ENCODE data around the gene SMCP. TPM values are rescaled to one million over a fixed set of nuclear protein-coding genes. Genes with fewer than 3 reads are reported as not detected.
A peak's percentile ranks its signal among the peaks of the same experiment; 100 is the strongest.

SMCP gene
- total and polyA plus RNA-seq, 2 donors (not counting 1 experiment from before 2014, with no cell fraction given) = 0.12 to 0.17 TPM

GRCh38 chr1:152907686-152908601 lies 29.8 kb downstream of the SMCP start, which contains the start of gene IVL:
Gene IVL, plus strand, starts transcription at chr1:152908546. Its CDS starts 1,252 bp downstream, at chr1:152909798.
- Histone ChIP-seq H3K4me1 (ENCODE audit: control insufficient read depth, extremely low read depth, insufficient read depth, low read length) (peaks cover 11% of the 10 kb centered on the region), H2AFZ (ENCODE audit: low read length) (no peak within 1 kb of the TSS), H3K9me3 (ENCODE audit: control insufficient read depth, insufficient read depth, low read depth, low read length) (no peaks in the 10 kb centered on the region), H3K79me2 (ENCODE audit: control insufficient read depth, insufficient read depth, low read length) (no peaks in the 10 kb centered on the region), H3K9ac (ENCODE audit: insufficient read depth, low read length) (no peak within 1 kb of the TSS), H3K36me3 (ENCODE audit: control insufficient read depth, insufficient read depth, low read length) (no peaks in the 10 kb centered on the region), H4K20me1 (ENCODE audit: control insufficient read depth, extremely low read depth, insufficient read depth, low read length) (no peaks in the 10 kb centered on the region), H3K4me2 (ENCODE audit: extremely low read depth, insufficient read depth, low read length) (no peak within 1 kb of the TSS), H3K27me3 (ENCODE audit: control insufficient read depth, insufficient read depth, low read length) (peaks cover 13% of the 10 kb centered on the region), H3K4me3 (replicated peaks in 1 of 4; ENCODE audit: control extremely low read depth in 1 of 4, insufficient read depth in 1 of 4, low read depth in 3 of 4, low read length in 4 of 4) (no peak within 1 kb of the TSS), H3K27ac (ENCODE audit: insufficient read depth, low read length) (no peak within 1 kb of the TSS)
- TF ChIP-seq EZH2 (IDR thresholded peaks at IDR 0.05; ENCODE audit: low read length, missing control alignments) (no peak), CTCF (conservative IDR thresholded peaks at IDR 0.05 in 1 of 2, IDR thresholded peaks at IDR 0.05 in 1 of 2; ENCODE audit: low read depth in 1 of 2, low read length in 2 of 2) (no peak)
- DNase-seq (ENCODE audit: low read depth in 2 of 2) = peak in 1 of 2 donors; percentile 14

GRCh38 chr1:152909206-152909605 lies 31.1 kb downstream of the SMCP start:
- Histone ChIP-seq H3K4me2 (ENCODE audit: extremely low read depth, insufficient read depth, low read length) (no peak overlapping the region), H3K79me2 (ENCODE audit: control insufficient read depth, insufficient read depth, low read length) (no peaks in the 10 kb centered on the region), H4K20me1 (ENCODE audit: control insufficient read depth, extremely low read depth, insufficient read depth, low read length) (no peaks in the 10 kb centered on the region), H3K27me3 (ENCODE audit: control insufficient read depth, insufficient read depth, low read length) (peaks cover 13% of the 10 kb centered on the region), H3K9ac (ENCODE audit: insufficient read depth, low read length) (no peak overlapping the region), H3K4me1 (ENCODE audit: control insufficient read depth, extremely low read depth, insufficient read depth, low read length) (peaks cover 11% of the 10 kb centered on the region), H3K36me3 (ENCODE audit: control insufficient read depth, insufficient read depth, low read length) (no peaks in the 10 kb centered on the region), H3K4me3 (replicated peaks in 1 of 4; ENCODE audit: control extremely low read depth in 1 of 4, insufficient read depth in 1 of 4, low read depth in 3 of 4, low read length in 4 of 4) (no peak overlapping the region), H2AFZ (ENCODE audit: low read length) (no peak overlapping the region), H3K27ac (ENCODE audit: insufficient read depth, low read length) (no peak overlapping the region), H3K9me3 (ENCODE audit: control insufficient read depth, insufficient read depth, low read depth, low read length) (no peaks in the 10 kb centered on the region)
- no peak for DNase-seq (ENCODE audit: low read depth in 2 of 2)
- TF ChIP-seq CTCF (conservative IDR thresholded peaks at IDR 0.05 in 1 of 2, IDR thresholded peaks at IDR 0.05 in 1 of 2; ENCODE audit: low read depth in 1 of 2, low read length in 2 of 2) (no peak), EZH2 (IDR thresholded peaks at IDR 0.05; ENCODE audit: low read length, missing control alignments) (no peak)

- Histone ChIP-seq H3K4me3 (replicated peaks in 1 of 4; ENCODE audit: control extremely low read depth in 1 of 4, insufficient read depth in 1 of 4, low read depth in 3 of 4, low read length in 4 of 4) (no peak overlapping the region), H3K9me3 (ENCODE audit: control insufficient read depth, insufficient read depth, low read depth, low read length) (no peaks in the 10 kb centered on the region), H2AFZ (ENCODE audit: low read length) (no peak overlapping the region), H3K9ac (ENCODE audit: insufficient read depth, low read length) (no peak overlapping the region), H4K20me1 (ENCODE audit: control insufficient read depth, extremely low read depth, insufficient read depth, low read length) (no peaks in the 10 kb centered on the region), H3K4me1 (ENCODE audit: control insufficient read depth, extremely low read depth, insufficient read depth, low read length) (no peaks in the 10 kb centered on the region), H3K36me3 (ENCODE audit: control insufficient read depth, insufficient read depth, low read length) (no peaks in the 10 kb centered on the region), H3K27me3 (ENCODE audit: control insufficient read depth, insufficient read depth, low read length) (peaks cover 13% of the 10 kb centered on the region), H3K79me2 (ENCODE audit: control insufficient read depth, insufficient read depth, low read length) (no peaks in the 10 kb centered on the region), H3K27ac (ENCODE audit: insufficient read depth, low read length) (no peak overlapping the region), H3K4me2 (ENCODE audit: extremely low read depth, insufficient read depth, low read length) (no peak overlapping the region)
- no peak for DNase-seq (ENCODE audit: low read depth in 2 of 2)
- TF ChIP-seq EZH2 (IDR thresholded peaks at IDR 0.05; ENCODE audit: low read length, missing control alignments) (no peak), CTCF (conservative IDR thresholded peaks at IDR 0.05 in 1 of 2, IDR thresholded peaks at IDR 0.05 in 1 of 2; ENCODE audit: low read depth in 1 of 2, low read length in 2 of 2) (no peak)
These were observed 34.3 kb downstream of the SMCP start for GRCh38 chr1:152912471-152912870.
